HG03521 (cell line): ENCODE data around the gene ZNF667.

Experiments used
- ATAC-seq: cut with Tn5 transposase; IDR thresholded peaks from one replicate; pipeline ENCODE4 v1.9.1; 2021; ENCODE audit warnings: mild to moderate bottlenecking, moderate library complexity; ENCODE audit not compliant: unreplicated experiment

The ZNF667 gene

GRCh38 chr19:56393119-56394012 is 83.8 kb downstream of the ZNF667 start, which contains the start of gene ZNF582:
TSS of gene ZNF582 (minus strand) at chr19:56393534. CDS start at chr19:56391752, 1,782 bp downstream.
- peak; percentile 90 for ATAC-seq
